ENCODE measurements around the gene SLC43A1.

- TF ChIP-seq CTCF (IDR thresholded peaks at IDR 0.05) (peak in 2 of 6 experiments; percentile 13 to 14), POLR2A (IDR thresholded peaks at IDR 0.05) (no peak)
Measured at GRCh38 chr11:57499413-57499982, 16.0 kb downstream of the SLC43A1 start.

All from esophagus squamous epithelium (tissue), 4 donors.